ENCODE results near the gene IRF4. TPM values are rescaled to one million over a fixed set of nuclear protein-coding genes. Genes with fewer than 3 reads are reported as not detected.

The IRF4 gene
- total and polyA plus RNA-seq, 4 donors = 0.85 to 5.0 (median 2.9) TPM

- no peak for TF ChIP-seq CTCF (IDR thresholded peaks at IDR 0.05; ENCODE audit: control extremely low read depth, extremely low read depth)
- WGBS, 2 donors = 73 to 91% methylated on average over 6 of the region's 6 CpGs
- Histone ChIP-seq H3K9ac (ENCODE audit: insufficient read depth in 1 of 2, low read length in 2 of 2) (no peak overlapping the region), H3K27me3 (ENCODE audit: control insufficient read depth in 3 of 3, insufficient read depth in 3 of 3, low read length in 2 of 3) (peaks cover 0 to 2% (median 0%) of the 10 kb centered on the region in 3 donors), H3K9me3 (ENCODE audit: control insufficient read depth in 4 of 4, insufficient read depth in 3 of 4, low read length in 3 of 4) (peaks cover 0 to 4% (median 0%) of the 10 kb centered on the region in 4 donors), H3K27ac (ENCODE audit: low read depth in 1 of 2, low read length in 1 of 2) (no peak overlapping the region), H3K36me3 (ENCODE audit: control insufficient read depth in 4 of 4, insufficient read depth in 4 of 4, low read length in 4 of 4) (no peaks in the 10 kb centered on the region), H3K4me3 (no peak overlapping the region), H3K4me1 (ENCODE audit: control insufficient read depth in 5 of 5, insufficient read depth in 5 of 5, low read length in 5 of 5) (peaks cover 0 to 3% (median 0%) of the 10 kb centered on the region in 5 donors)
- ATAC-seq (ENCODE audit: insufficient read depth, low FRiP score) (no peak), DNase-seq (no peak)
Measured at GRCh38 chr6:431986-432385, 40.4 kb downstream of the IRF4 start.

- no peak for TF ChIP-seq CTCF (IDR thresholded peaks at IDR 0.05; ENCODE audit: control extremely low read depth, extremely low read depth)
- ATAC-seq (ENCODE audit: insufficient read depth, low FRiP score) (no peak), DNase-seq (no peak)
- no peak overlapping the region for H3K27ac ChIP-seq (ENCODE audit: low read depth in 1 of 2, low read length in 1 of 2)
- H3K9me3 ChIP-seq (ENCODE audit: control insufficient read depth in 4 of 4, insufficient read depth in 3 of 4, low read length in 3 of 4) = no peaks in the 10 kb centered on the region
- H3K9ac ChIP-seq (ENCODE audit: insufficient read depth in 1 of 2, low read length in 2 of 2) = no peak overlapping the region
- H3K36me3 ChIP-seq (ENCODE audit: control insufficient read depth in 4 of 4, insufficient read depth in 4 of 4, low read length in 4 of 4) = no peaks in the 10 kb centered on the region
- H3K4me1 ChIP-seq (ENCODE audit: control insufficient read depth in 5 of 5, insufficient read depth in 5 of 5, low read length in 5 of 5) = peaks cover 0 to 3% (median 0%) of the 10 kb centered on the region in 5 donors
- WGBS, 2 donors = 91 to 93% methylated on average over 14 of the region's 14 CpGs
- H3K4me3 ChIP-seq = no peak overlapping the region
- H3K27me3 ChIP-seq (ENCODE audit: control insufficient read depth in 3 of 3, insufficient read depth in 3 of 3, low read length in 2 of 3) = peaks cover 0 to 2% (median 0%) of the 10 kb centered on the region in 3 donors
Measured at GRCh38 chr6:434051-434705, 42.6 kb downstream of the IRF4 start.

- H3K9me3 ChIP-seq (ENCODE audit: control insufficient read depth in 4 of 4, insufficient read depth in 3 of 4, low read length in 3 of 4) = peaks cover 0 to 2% (median 0%) of the 10 kb centered on the region in 4 donors
- no peaks in the 10 kb centered on the region for H3K27me3 ChIP-seq (ENCODE audit: control insufficient read depth in 3 of 3, insufficient read depth in 3 of 3, low read length in 2 of 3)
- no peak overlapping the region for H3K9ac ChIP-seq (ENCODE audit: insufficient read depth in 1 of 2, low read length in 2 of 2)
- ATAC-seq (ENCODE audit: insufficient read depth, low FRiP score) = no peak
- TF ChIP-seq CTCF (IDR thresholded peaks at IDR 0.05; ENCODE audit: control extremely low read depth, extremely low read depth) = no peak
- DNase-seq = no peak
- H3K36me3 ChIP-seq (ENCODE audit: control insufficient read depth in 4 of 4, insufficient read depth in 4 of 4, low read length in 4 of 4) = no peaks in the 10 kb centered on the region
- 97% methylated on average over 47 to 50 of the region's 50 CpGs for WGBS, 2 donors
- peaks cover 0 to 3% (median 0%) of the 10 kb centered on the region in 5 donors for H3K4me1 ChIP-seq (ENCODE audit: control insufficient read depth in 5 of 5, insufficient read depth in 5 of 5, low read length in 5 of 5)
- no peak overlapping the region for H3K27ac ChIP-seq (ENCODE audit: low read depth in 1 of 2, low read length in 1 of 2)
- no peak overlapping the region for H3K4me3 ChIP-seq
Measured at GRCh38 chr6:435441-436307, 44.1 kb downstream of the IRF4 start.

Data from lung (tissue), 12 donors.